ENCODE measurements around the gene SURF2.

GRCh38 chr9:133361507-133362092 lies 5.2 kb downstream of the SURF2 start:
- TF ChIP-seq CTCF (IDR thresholded peaks at IDR 0.05; ENCODE audit: insufficient read depth, low read depth, low read length), result no peak
- no peak for TF ChIP-seq EZH2 (IDR thresholded peaks at IDR 0.05; ENCODE audit: insufficient read depth, low read length)
